GM12891 (cell line): ENCODE measurements around the gene TNFSF12.

ENCODE experiments used
- PAX5 ChIP-seq: IDR thresholded peaks from 2 replicates; pipeline ENCODE4 v1.6.1; 2011; ENCODE audit warnings: low read length, moderate library complexity, mild to moderate bottlenecking; ENCODE audit not compliant: insufficient read depth, severe bottlenecking
- POLR2A ChIP-seq: IDR thresholded peaks from 2 replicates; pipeline ENCODE4 v1.6.1; 2011; ENCODE audit warnings: low read depth, low read length, control low read depth
- POLR2AphosphoS5 ChIP-seq: IDR thresholded peaks from 2 replicates; pipeline ENCODE4 v1.6.1; 2011; ENCODE audit warnings: low read depth, low read length, control low read depth
- POU2F2 ChIP-seq: IDR thresholded peaks from 2 replicates; pipeline ENCODE4 v1.6.1; 2011; ENCODE audit warnings: low read depth, mild to moderate bottlenecking, control low read depth, low read length, moderate library complexity
- TAF1 ChIP-seq: IDR thresholded peaks from 2 replicates; pipeline ENCODE4 v1.6.1; 2011; ENCODE audit warnings: low read depth, low read length, control low read depth

- TF ChIP-seq POLR2AphosphoS5 (no peak), TAF1 (no peak), POLR2A (no peak), POU2F2 (no peak), PAX5 (no peak)
Measured at GRCh38 chr17:7560172-7561027, 11.5 kb downstream of the TNFSF12 start.
